ENCODE data around the gene ACTG1.
A peak's percentile ranks its signal among the peaks of the same experiment; 100 is the strongest.

The ACTG1 gene

DNA sequence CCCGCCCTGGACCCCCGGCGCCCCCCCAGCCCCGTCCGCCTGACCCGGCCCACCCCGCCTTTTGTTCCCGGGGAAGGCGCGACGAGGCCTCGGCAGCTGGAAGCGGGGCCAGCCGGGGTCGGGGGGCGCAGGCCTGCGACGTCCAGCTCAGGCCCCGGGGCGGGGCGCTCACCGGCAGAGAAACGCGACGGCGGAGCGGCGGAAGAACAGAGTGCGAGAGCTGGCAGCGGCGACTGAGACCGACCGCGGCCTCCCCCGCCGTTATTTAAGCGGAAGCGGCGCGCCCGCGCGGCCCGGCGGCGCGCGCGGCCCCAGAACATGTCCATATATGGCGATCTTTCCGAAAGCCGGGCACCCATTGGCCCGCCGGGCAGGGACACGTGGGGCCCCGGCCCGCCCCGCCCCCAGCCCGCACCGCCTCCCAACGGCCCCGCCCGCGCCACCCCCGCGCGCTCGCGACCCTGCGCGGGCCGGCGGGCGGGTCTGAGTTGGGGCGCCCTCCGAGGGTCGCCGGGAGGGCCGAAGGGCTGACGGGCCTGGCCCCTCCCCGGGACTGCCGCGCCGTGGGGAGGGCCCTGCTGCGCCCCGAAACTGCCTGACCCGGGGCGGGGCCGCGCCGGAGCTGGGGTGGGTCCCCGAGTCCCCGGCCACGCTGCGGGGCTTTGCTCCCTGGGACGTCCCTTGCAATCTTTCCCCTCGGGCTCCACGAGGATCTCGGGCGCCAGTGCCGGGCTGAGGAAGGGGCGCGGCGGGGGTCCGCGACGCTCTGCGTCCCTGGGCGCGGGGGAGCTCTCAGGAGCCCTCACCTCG lies at the start of gene ACTG1:
Gene ACTG1 (minus strand): TSS at position 238 of the 810 bp plus-strand sequence. CDS start 445 bp downstream, outside the sequence.
- peak; percentile 94 for DNase-seq (ENCODE audit: low read depth, low spot score)

- no peak for DNase-seq (ENCODE audit: low read depth, low spot score)
These were observed 48.9 kb upstream of the ACTG1 start for GRCh38 chr17:81561494-81561885.

GRCh38 chr17:81558941-81559806 lies 46.6 kb upstream of the ACTG1 start:
- DNase-seq (ENCODE audit: low read depth, low spot score), result peak; percentile 59

- DNase-seq (ENCODE audit: low read depth, low spot score), result no peak
These were observed 45.5 kb upstream of the ACTG1 start for GRCh38 chr17:81558115-81558468.

- no peak for DNase-seq (ENCODE audit: low read depth, low spot score)
These were observed 44.9 kb upstream of the ACTG1 start for GRCh38 chr17:81557276-81558114.

GRCh38 chr17:81556863-81557262 lies 44.3 kb upstream of the ACTG1 start:
- DNase-seq (ENCODE audit: low read depth, low spot score), result no peak

- no peak for DNase-seq (ENCODE audit: low read depth, low spot score)
These were observed 43.6 kb upstream of the ACTG1 start for GRCh38 chr17:81556175-81556691.

- DNase-seq (ENCODE audit: low read depth, low spot score), result peak; percentile 33
These were observed 41.1 kb upstream of the ACTG1 start for GRCh38 chr17:81553616-81554181.

- DNase-seq (ENCODE audit: low read depth, low spot score), result peak; percentile 95
These were observed 40.5 kb upstream of the ACTG1 start for GRCh38 chr17:81553018-81553615.

- peak; percentile 89 for DNase-seq (ENCODE audit: low read depth, low spot score)
These were observed 39.8 kb upstream of the ACTG1 start, which contains the start of gene FAAP100 for GRCh38 chr17:81552244-81553017. TSS of gene FAAP100 (minus strand) at chr17:81552353. CDS start at chr17:81552330, 23 bp downstream.

DNA sequence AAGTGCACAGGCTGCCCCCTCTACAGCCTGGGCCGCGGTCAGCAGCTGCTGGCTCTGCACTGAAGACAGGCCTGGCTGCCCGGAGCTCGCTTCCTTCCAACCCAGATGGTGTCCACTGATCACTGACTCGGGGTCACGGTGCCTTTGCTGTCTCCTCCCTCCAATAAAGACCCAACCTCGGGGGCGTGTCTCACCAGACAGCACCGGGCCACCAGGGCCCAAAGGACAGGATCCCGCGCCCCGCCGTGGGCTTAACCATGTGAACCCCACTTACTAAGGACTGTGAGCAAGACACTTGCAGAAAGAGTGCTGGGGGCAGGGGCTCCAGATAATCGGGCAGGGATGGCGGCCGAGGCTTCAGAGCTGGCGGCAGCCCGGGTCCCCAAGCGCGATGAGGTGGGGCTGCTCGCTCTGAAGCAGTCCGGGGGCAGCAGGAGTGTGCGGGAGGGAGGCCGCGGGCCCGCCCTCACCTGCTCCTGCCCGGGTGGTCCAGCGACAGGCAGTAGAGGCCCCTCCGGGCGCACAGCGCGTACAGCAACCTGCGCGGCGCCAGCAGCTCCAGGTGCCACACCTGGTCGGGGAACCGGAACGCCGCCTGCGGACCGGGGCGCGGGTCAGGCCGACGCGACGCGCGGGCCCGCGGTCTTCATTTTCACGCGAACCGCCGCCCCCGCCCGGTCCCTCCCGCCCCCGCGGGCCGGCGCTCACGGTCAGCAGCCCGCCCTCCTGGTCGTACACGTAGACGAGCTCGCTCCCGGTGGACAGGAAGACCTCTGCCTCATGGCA lies 39.1 kb upstream of the ACTG1 start:
- DNase-seq (ENCODE audit: low read depth, low spot score), result peak; percentile 26

DNA sequence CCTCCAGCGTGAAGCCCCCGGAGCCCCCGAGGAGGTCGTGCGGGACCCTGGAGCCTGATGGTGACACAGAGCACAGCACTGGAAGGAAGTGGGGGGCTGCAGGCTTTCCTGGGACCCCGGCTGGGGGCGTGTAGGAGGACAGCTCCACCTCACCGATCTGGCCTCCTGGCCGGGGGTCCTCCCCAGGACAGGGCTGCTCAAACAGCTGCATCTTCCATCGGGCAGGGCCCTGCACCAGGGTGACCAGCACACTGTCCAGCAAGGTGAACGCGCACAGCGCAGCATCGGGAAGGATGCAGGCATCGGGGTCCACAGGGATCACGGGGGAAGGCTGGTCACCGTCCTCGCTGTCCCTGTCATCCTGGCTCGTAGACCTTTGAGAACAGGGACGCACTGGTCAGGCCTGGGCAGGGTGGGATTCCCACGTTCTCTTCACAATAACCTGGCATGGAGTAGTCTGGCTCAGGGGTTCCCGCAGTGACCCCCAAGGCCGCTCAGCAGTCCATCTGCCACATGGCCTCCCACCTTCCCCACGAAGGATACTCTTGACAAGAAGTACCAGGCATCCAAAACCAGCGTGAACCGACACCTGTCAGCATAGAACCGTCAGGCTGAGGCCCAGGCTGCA lies 38.3 kb upstream of the ACTG1 start:
- no peak for DNase-seq (ENCODE audit: low read depth, low spot score)

- no peak for DNase-seq (ENCODE audit: low read depth, low spot score)
These were observed 37.7 kb upstream of the ACTG1 start for GRCh38 chr17:81550285-81550684.

DNA sequence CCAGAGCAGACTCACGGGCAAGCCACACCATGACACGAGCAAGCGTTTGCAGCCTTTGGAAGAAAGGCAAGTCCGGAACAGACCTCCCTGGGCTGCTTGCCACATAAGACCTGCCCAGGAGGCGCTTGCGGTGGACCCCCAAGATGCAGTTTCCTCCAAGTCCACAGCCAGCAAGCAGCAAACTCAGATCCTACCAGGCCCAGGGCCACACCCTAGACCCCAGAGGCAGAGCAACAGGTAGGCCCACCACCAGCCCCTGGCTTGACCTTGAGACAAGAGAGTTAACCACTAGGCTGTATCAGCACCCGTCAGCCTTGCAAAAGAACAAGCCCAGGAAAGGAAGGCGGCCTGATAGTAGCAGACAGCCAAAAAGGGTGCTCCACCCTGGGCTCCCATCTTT lies 37.2 kb upstream of the ACTG1 start:
- no peak for DNase-seq (ENCODE audit: low read depth, low spot score)

DNA sequence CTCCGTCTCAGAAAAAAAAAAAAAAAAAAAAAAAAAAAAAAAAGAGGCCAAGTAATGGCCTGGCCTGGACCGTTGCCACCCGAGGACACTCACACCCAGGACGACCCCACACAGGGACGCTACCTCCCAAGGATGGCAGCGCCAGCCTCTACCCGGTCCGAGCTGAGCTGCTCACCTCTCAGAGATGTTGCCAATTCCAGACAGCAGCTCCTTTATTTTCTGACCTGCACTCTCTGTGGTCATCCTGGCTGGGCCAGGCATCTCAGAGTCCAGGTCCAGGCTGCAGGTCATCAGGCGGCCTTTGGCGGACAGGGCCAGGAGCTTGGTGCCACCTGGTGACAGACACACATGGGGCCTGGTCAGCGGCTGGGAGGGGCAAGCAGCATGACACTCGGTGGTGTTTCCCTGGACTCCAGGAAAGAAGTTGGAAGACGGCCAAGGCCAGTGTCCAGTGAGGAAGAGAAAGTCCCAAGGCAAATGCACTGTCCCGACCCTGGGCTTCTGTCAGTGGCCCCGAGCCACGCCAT lies 36.5 kb upstream of the ACTG1 start:
- no peak for DNase-seq (ENCODE audit: low read depth, low spot score)

DNA sequence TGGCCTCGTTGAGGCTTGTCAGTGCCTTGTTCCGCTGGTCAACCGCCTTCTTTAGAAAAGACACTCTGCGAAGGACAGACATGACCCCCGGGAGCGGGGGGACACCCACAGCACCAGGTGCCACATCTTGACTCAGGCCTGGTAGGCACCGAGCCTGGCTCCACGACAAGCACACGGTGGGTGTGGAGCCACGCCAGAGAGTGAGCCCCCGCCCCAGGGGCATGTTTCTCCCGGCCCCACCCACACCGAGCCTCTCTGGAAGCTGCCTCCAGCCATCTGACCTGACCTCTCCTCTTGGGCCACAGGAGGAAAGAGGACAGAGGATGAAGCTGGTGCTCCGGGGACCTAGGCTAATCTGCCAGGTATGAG lies 35.0 kb upstream of the ACTG1 start:
- DNase-seq (ENCODE audit: low read depth, low spot score), result no peak

DNA sequence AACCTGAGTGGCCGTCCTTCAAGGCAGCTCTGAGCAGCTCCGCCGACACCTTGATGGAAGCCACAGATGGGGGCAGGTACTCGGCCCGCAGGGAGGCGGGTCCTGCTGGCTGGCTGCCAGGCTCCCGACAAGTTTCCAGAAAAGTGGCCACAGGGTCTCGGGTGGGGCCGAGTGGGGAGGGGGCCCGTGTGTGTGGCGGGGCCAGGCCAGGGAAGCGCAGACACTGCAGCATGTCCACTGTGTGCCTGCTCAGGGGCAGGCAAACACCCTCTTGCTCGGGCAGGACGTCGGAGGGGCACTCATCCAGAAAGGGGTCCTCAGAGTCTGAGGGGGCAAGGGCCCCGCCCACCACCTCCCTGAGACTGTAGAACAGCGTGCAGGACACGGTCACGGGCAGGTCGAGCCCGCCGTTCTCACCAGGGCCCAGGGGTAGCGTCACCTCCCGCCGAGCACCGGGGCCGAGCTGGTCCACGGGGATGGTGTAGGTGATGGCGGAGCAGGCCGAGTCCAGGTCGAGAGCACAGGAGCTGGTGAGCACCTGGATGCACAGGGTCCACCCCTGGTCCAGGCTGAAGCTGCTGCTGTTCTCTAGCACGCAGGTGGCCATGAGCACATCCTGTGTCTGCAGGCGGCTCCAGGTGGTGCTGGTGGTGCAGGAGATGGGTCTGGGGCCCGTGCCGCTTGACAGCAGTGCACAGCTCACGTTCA lies 34.5 kb upstream of the ACTG1 start:
- DNase-seq (ENCODE audit: low read depth, low spot score), result no peak

Data from ELF-1 (cell line).